NCI-H1930 (cell line): ENCODE results near the gene MRPL1.
"Not testable (repeated sequence)": the region's sequence is repeated elsewhere in the genome, so short reads cannot be mapped to it uniquely, and the experiment has no call there.

ENCODE experiments used
- DNase-seq, 2 experiments: peaks; one replicate each; lab custom pipeline; 2025; lab: John Stamatoyannopoulos, UW

The MRPL1 gene

DNA sequence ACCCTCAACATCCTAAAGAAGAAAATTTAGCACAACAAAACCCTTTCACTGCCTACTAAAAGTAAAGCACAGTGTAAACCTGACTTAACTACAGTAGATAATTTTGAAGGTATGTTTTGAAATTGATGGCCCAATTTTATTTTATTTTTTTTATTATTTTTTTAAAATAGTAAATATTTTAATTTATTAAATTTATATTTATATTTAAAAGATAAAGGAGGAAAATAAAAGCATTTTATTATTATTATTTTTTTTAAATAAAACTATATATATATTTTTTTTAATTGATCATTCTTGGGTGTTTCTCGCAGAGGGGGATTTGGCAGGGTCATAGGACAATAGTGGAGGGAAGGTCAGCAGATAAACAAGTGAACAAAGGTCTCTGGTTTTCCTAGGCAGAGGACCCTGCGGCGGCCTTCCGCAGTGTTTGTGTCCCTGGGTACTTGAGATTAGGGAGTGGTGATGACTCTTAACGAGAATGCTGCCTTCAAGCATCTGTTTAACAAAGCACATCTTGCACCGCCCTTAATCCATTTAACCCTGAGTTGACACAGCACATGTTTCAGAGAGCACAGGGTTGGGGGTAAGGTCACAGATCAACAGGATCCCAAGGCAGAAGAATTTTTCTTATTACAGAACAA, 120.4 kb downstream of the MRPL1 start:
- DNase-seq, result not testable (repeated sequence)

DNA sequence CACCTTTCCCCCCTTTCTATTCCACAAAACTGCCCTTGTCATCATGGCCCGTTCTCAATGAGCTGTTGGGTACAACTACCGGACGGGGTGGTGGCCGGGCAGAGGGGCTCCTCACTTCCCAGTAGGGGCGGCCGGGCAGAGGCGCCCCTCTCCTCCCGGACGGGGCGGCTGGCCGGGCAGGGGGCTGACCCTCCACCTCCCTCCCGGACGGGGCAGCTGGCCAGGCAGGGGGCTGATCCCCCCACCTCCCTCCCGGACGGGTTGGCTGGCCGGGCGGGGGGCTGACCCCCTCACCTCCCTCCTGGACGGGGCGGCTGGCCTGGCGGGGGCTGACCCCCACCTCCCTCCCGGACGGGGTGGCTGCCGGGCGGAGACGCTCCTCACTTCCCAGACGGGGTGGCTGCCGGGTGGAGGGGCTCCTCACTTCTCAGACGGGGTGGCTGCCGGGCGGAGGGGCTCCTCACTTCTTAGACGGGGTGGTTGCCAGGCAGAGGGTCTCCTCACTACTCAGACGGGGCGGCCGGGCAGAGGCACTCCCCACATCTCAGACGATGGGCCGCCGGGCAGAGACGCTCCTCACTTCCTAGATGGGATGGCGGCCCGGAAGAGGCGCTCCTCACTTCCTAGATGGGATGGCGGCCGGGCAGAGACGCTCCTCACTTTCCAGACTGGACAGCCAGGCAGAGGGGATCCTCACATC, 121.1 kb downstream of the MRPL1 start:
- DNase-seq, result not testable (repeated sequence)

DNA sequence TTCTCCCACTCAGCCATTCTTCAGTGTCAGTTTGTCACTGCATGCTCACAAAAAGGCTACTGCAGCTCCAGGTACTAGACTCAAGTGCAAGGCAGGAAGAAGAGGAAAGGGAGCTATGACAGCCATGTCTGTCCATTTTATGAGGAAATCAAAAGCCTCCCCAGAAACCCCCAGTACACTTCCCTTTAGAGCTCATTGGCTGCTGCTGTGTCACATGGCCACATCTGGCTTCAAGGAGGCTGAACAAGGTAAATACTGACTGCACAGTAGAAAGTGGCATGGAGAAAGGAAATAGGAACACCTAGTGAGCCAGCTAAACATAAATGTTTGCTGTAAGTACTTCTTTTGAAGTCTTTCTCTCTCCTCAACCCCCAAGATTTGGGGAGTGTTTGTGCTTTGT, 127.3 kb downstream of the MRPL1 start:
- no peak for DNase-seq

DNA sequence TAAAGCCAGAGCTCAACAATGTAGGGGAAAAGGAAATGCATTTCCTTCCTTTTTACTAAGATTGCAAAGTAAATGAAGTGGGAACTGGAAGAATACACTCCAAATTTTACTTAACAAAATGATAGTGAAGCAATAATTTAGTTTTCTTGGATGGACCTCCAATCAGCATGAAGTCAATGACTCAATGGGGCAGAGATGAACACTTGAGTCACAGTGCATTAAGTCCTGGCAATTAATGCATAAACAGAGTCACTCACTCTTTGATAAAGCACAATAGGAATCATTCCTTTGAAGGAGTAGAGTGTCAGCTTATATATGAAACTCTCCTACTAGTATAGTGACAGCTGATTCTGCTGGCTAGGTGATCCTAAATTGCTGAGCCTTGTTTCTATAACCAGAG, 127.8 kb downstream of the MRPL1 start:
- DNase-seq, result no peak

DNA sequence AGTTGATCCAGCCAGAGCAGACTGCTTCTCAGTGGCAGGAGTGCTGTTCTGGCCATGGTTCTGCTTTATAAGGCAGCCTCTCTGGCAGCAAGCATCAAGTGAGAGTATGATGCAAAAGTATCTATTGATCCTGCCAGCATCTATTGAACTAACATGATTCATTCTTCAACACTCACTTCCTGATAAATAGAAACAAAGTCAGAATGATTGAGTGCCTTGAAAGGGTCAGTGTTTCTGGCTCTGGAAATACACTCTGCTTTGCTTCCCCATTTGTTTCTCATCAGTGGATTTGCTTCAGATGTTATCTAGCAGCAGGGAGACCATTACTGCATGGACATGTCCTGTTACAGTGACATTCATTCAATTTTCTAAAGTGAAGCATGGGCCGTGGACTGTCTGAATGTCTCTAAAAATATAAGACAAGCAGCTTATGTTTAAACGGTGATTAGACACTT, 128.3 kb downstream of the MRPL1 start:
- DNase-seq, result no peak

DNA sequence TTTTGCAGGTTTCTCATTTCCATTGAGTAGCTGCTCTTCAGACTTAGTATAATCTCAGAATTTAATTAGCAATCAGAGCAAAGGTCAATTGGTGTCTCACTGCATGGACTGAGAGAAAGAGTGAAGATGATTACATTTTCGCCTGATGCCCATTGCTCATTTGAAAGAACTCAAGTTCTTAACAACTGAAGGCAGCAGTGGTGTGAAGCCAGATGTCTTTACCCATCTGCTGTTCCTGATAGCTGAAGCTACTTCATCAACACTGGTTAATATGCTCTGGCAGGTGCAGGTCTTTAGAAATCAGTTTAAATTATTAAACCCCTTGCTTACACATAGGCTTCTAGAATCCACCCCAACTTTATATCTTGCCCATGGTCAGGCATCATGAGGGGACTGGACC, 130.0 kb downstream of the MRPL1 start:
- DNase-seq, result no peak

DNA sequence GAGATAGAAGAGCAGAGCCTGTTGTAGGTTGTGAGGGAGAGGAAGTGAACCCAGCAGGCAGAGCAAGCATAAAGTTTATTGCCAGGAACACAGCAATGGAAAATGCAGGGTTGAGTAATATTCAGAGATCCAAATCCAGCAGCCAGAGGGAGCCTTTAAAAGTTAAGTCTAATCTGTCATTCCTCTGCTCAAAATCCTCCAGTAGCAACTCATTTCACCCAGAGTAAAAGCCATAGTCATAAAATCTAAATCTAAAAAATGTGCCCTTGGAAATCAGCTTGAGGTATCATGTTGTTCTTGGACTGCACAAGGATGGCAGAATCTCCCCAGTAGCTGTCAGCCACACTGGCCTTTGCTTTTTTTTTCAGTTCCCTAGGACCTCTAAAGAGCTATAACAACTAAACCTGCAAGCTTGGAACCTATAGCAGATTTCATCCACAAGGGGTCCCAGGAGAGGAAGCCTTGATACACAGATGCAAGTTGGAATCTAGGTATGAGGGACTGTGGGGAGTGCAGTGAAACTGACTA, 131.6 kb downstream of the MRPL1 start:
- no peak for DNase-seq

DNA sequence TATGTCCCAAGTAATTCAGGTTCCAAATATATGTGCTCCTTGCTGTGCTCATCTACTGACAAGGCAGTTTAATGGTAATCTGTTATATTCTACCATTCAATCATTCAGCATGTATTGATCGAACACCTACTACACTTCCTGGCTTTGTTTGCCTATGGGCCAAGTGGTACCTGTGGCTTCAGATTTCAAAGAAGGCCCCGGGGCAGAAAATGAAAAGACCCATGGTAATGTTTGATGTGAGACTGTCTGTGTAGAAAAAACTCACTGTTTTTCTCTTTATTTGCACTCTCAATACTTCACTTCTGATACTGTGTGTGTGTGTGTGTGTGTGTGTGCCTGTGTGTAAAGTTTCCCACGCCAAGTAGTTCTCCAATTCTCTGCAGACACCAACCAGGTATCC, 133.4 kb downstream of the MRPL1 start:
- no peak for DNase-seq

DNA sequence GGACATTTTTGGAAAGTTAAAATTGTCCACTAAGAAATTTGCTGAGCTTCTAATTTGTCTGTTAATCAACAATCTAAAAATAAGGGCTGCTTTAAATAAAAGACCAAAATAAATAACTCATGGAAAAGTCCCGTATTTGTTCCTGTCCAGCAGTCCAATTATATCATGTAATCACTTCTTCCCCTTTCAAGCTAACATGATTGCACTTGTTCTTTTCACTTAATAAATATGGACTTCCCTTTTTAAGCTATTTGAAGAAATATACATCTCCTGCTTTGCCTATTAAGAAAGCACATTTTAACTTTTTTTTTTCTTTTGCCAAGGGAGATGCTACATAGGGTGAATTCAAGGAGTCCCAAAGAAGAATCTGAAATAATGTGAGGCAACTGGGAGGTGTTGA, 138.9 kb downstream of the MRPL1 start:
- DNase-seq, result no peak

DNA sequence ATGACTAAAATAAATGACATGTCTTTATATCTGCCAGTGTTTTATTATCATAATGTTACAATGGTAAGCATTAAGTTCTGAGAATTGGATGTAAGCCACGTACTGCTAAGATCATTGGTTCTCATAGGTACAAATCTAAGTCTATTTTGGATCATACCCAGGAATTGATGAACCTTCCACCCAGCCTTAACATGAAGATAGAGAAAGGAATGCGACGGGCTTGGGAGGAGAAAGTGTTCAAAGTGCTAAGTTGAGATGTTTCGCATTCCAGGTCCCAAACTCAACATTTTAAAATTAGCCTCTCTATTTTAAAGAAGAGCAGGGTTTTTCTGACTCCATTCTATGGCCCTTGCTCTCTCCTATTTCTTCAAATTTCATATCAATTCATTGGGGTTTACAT, 139.6 kb downstream of the MRPL1 start:
- DNase-seq, result no peak
